NCI-H2107 treated with DMSO at 0.1 percent for 48 hours (cell line): ENCODE data around the gene CAPN3.

Source experiments
- DNase-seq: peaks from one replicate; lab custom pipeline; 2025; ENCODE audit not compliant: unreplicated experiment; lab: John Stamatoyannopoulos, UW

The CAPN3 gene

DNA sequence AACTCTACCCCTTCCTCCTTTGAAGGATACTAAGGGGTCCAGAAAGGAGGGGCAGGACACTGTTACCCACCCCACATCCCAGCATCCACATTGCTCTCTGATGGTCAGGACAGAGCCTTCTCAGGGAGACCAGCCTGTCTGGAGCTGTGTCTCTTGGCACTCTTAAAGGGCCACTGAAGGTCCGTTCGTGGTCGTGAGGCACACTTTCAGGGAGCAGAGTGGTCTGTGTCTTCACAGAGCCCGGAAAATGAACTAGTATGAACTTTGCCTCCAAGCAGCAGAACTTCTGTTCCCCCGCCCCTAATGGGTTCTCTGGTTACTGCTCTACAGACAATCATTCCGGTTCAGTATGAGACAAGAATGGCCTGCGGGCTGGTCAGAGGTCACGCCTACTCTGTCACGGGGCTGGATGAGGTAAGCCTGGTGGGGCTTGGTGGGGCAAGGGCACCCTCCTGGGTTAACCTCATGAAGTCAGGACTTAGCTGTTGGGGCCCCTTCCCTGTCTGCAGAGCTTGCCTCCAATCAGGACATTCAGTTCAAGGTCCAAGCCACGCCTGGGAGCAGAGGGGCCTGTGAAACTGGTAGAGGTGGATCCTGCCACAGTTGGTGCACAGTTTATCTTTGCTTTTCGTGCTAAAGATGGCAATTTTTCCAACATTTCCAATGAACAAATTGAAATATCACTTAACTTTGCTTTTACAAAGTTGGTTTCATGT lies 33.2 kb downstream of the CAPN3 start:
- no peak for DNase-seq

DNA sequence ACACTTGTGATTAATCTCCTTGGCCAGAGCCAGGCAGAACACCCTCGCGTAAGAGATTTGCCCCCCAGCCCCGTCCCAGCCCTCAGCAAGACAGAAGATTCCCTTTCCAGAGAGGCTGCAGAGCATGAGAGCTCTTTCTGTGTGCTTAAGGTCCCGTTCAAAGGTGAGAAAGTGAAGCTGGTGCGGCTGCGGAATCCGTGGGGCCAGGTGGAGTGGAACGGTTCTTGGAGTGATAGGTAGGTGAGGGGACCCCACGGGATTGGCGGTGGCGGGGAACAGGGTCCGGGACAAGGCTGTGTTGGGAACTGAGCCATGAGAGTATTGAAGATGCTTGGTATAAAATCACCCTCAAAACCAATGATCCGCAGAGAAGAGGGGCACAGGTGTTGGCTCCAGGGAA lies 34.8 kb downstream of the CAPN3 start:
- DNase-seq: no peak

DNA sequence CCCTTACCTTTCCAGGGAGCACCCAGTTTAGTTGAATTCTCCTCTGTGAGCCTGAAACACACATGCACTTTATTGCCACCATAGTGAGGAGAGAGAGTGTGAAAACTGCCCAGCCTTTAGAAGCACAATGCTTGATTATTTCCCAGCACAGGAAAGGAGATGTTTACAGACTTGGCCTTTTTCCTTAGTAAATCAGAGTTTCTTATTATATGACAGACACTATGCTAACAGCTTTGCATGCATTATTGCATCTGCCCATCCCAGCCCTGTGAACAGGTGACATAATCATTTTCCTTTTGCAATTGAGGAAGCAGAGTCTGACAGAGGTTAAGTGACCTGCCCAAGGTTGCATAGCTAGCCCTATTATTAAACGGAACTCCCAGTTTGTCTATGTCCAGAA lies 36.5 kb downstream of the CAPN3 start:
- no peak for DNase-seq

- DNase-seq: no peak
Observed at GRCh38 chr15:42401544-42402454, 42.5 kb downstream of the CAPN3 start.

DNA sequence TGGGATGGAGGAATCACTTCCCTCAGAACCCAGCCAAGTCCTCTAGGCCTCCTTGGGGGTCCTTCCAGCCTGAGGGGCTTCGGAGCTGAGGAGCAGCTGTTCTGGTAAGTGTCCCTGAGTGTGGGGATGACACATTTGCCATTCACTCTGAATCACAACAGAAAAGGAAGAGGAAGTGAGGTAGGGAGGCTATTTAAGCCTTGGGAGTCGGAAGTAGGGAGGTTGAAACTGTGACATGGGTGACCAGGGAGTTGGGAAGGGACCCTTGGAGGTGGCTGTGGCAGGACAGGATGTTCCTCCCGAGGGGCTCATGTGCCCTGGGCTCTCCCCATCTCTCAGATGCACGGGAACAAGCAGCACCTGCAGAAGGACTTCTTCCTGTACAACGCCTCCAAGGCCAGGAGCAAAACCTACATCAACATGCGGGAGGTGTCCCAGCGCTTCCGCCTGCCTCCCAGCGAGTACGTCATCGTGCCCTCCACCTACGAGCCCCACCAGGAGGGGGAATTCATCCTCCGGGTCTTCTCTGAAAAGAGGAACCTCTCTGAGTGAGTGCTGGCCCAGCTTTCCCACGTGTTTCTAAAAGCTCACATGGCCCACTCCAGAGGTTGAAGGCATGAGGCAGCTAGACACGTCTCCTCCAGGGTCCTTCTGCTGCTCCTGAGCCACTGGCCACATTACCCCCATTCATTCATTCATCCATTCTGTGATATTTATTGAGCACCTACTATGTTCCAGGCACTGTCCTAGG lies 43.3 kb downstream of the CAPN3 start:
- no peak for DNase-seq

DNA sequence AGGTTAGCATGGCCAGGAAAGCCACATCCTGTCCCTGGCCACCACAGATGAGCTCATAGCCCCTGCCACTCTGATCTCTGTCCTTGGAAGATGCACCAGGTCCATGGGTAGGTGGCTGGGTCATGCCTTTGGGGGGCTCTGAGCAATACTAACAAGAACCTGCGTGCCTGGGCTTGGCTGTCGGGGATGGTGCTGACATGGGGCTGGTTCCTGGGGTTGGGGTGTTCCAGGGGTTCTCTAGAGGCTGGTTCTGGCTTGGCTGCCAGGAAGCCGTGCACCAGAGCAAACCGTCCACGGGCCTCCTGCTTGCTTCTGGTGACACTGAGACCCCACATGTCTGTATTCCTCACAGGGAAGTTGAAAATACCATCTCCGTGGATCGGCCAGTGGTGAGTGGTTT lies 44.1 kb downstream of the CAPN3 start:
- DNase-seq: no peak

DNA sequence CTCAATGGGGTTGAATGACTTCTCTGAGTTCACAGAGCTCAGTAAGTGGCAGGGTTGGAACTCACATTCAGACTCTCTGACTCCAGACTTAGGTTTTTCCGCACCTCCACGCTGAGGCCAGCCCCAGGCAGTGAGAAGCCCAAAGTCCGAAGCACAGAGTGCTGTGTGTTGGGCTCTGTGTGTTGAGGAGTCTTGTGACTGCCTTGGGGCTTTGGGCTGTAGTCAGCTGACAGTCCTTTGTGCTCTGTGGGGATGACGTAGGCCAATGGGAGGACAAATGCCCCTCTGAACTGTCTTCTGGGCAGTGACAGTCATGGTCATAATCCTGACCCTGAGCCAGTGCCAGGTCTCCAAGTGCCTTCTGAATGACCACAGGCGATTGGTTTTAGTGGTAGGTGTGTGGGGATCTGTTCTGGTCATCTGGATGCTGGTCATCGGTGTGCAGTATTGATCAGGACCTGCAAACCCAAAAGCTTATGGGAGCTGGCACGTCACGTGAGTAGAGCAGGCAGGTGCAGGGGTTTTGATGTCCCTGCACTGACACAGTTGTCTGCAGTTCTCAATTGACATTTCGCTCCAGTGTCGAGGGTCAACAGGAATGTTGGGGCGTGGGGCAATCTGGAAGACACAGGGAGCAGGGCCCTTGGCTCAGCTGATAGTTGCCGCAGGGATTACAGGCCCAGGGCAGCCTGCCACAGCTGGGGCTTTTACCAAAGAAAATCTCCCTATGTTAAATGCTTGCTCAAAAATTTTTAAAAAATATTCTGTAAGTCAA lies 45.3 kb downstream of the CAPN3 start:
- DNase-seq: no peak

- no peak for DNase-seq
Observed at GRCh38 chr15:42405863-42406482, 46.7 kb downstream of the CAPN3 start.

- DNase-seq: no peak
Observed at GRCh38 chr15:42408178-42408577, 48.9 kb downstream of the CAPN3 start.

- no peak for DNase-seq
Observed at GRCh38 chr15:42409011-42409410, 49.7 kb downstream of the CAPN3 start.

GRCh38 chr15:42411884-42412283 lies 52.6 kb downstream of the CAPN3 start:
- DNase-seq: no peak

GRCh38 chr15:42413920-42414319 lies 54.6 kb downstream of the CAPN3 start:
- DNase-seq: no peak

DNA sequence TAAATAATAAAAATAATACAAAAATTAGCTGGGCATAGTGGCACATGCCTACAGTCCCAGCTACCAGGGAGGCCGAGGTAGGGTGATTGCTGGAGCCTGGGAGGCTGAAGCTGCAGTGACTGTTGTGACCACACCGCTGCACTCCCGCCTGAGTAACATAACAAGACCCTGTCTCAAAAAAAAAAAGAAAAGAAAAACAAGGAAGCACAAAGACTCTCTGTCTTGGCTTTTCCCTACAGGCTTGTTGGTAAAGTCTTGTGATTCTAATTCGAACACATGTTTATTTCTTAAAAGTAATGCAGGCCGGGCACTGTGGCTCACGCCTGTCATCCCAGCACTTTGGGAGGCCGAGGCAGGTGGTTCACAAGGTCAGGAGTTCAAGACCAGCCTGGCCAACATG lies 60.1 kb downstream of the CAPN3 start:
- no peak for DNase-seq

GRCh38 chr15:42421376-42421775 lies 62.1 kb downstream of the CAPN3 start:
- no peak for DNase-seq

DNA sequence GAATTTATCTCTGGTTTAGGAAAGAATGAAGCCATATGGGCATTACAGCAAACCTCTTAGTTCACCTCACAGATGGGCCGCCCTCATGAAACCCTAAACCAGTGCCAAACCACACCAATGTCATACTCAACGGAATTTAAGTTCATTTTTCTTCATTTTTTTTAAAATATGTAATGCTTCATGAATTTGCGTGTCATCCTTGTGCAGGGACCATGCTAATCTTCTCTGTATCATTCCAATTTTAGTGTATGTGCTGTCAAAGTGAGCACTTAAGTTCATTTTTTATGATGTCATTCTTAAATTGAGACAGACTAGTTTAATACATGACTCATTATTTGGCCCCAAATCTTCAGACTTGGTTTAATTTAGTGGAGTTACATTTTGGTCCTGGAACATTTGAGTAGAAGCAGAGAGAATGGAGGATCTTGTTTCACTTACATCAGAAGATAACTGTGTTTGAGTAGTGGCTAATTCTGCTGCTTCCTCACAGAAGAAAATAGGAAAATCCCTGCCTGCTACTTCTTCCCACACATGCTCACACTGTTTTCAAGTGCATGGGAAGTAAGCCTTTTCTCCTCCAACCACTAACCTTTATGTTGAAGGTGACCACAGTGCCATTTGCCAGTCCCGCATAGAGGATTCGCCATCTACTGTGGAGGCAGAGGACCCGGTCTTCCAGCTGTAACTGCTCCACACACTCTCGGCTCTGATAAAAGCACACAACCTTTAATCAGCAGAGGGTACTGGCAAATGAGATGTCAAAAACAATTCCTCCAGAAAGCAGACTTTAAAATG lies 68.3 kb downstream of the CAPN3 start:
- no peak for DNase-seq

DNA sequence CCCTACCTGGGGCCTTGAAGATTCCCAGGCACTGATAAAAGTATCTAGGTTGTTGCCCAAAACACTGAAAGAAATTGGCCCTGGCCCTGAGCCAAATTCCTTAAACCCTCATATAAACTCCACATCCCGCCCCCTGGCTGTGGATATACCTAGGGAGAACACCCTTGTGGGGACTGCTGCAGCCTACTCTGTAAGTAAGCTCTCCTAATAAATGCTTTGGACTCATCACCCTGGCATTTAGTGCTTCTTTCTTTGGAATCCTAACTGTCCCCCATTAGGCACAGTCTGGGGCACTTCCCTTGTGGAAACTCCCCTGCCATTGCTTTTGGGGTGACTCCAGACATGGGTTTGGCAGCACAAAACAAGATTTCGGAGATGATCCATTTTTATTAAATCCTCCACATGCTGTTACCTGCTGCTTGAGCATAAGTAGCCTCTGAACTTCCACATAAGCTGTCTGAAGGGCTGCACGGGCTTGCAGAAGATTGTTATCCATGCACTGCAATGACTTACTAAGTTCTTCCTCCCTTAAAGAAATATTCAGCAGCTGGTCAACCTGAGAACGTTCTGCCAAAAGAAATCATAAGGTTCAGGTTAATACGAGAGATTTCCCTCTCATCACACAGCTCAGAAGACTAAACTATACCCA lies 85.2 kb downstream of the CAPN3 start:
- no peak for DNase-seq

- no peak for DNase-seq
Observed at GRCh38 chr15:42445551-42445950, 86.2 kb downstream of the CAPN3 start.

- no peak for DNase-seq
Observed at GRCh38 chr15:42447599-42447998, 88.3 kb downstream of the CAPN3 start.

- no peak for DNase-seq
Observed at GRCh38 chr15:42448281-42448680, 89.0 kb downstream of the CAPN3 start.
